Measurements from ENCODE around the gene ITIH5. TPM values are rescaled to one million over a fixed set of nuclear protein-coding genes. Genes with fewer than 3 reads are reported as not detected.

ITIH5 gene
- total and polyA plus RNA-seq, 2 of the 8 experiments (the other 6 are each of a cell fraction or from before 2014, with no cell fraction given): 5.8 to 7.6 TPM

DNA sequence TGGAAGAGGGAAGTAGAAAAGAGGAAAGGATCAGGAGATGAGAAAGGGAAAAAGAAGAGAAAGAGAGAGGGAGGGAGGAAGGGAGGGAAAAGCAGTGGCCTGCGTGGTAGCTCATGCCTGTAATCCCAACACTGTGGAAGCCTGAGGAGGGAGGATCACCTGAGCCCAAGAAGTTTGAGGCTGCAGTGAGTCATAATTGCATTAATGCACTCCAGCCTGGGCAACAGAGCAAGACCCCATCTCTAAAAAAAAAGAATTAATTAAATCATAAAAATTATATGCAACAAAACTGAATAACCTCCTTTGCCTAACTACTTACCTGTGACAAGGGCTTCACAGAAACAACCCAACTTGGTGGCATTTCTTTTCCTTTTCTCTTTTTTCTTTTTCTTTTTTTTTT lies 148.1 kb downstream of the ITIH5 start:
- Histone ChIP-seq H3K4ac (replicated peaks; ENCODE audit: insufficient read length, low read depth, low read length) (no peak overlapping the region), H3K9ac (replicated peaks in 1 of 4; ENCODE audit: extremely low read depth in 1 of 4, low read depth in 3 of 4, low read length in 3 of 4) (no peak overlapping the region), H3K18ac (ENCODE audit: extremely low read depth, low read length) (no peak overlapping the region), H3K23ac (ENCODE audit: insufficient read length) (no peak overlapping the region), H3K27ac (ENCODE audit: low read depth, low read length) (no peak overlapping the region), H3K9me3 (ENCODE audit: insufficient read depth in 2 of 2, low read depth in 1 of 2, low read length in 1 of 2) (no peaks in the 10 kb centered on the region), H2BK5ac (ENCODE audit: low read depth, low read length) (no peak overlapping the region), H4K91ac (replicated peaks; ENCODE audit: insufficient read length, low read length) (peak overlapping the region; percentile 73), H3K36me3 (ENCODE audit: control insufficient read depth in 2 of 4, insufficient read depth in 4 of 4, low read length in 3 of 4) (no peaks in the 10 kb centered on the region), H3K27me3 (replicated peaks in 1 of 4; ENCODE audit: control insufficient read depth in 3 of 4, extremely low read depth in 1 of 4, insufficient read depth in 3 of 4, low read length in 3 of 4) (no peaks in the 10 kb centered on the region), H2BK20ac (ENCODE audit: low read length) (no peak overlapping the region), H4K20me1 (replicated peaks in 1 of 2; ENCODE audit: control insufficient read depth in 1 of 2, insufficient read depth in 2 of 2, low read length in 2 of 2) (no peaks in the 10 kb centered on the region), H2AFZ (ENCODE audit: low read length) (no peak overlapping the region), H2BK15ac (ENCODE audit: low read length) (no peak overlapping the region), H3K4me3 (ENCODE audit: extremely low read depth in 1 of 4, insufficient read depth in 2 of 4, low read depth in 3 of 4, low read length in 4 of 4) (no peak overlapping the region), H2AK5ac (ENCODE audit: low read depth, low read length) (no peak overlapping the region), H3K79me2 (ENCODE audit: control insufficient read depth in 1 of 2, insufficient read depth in 2 of 2, low read length in 2 of 2) (no peaks in the 10 kb centered on the region), H3K4me2 (ENCODE audit: insufficient read depth in 1 of 2, low read depth in 2 of 2, low read length in 2 of 2) (no peak overlapping the region), H2BK120ac (replicated peaks; ENCODE audit: low read depth, low read length) (no peak overlapping the region), H3K56ac (replicated peaks; ENCODE audit: insufficient read length, low read depth, low read length) (no peak overlapping the region), H2BK12ac (ENCODE audit: low read depth, low read length) (no peak overlapping the region), H3K79me1 (ENCODE audit: low read depth, low read length) (no peaks in the 10 kb centered on the region), H4K8ac (ENCODE audit: extremely low read depth, insufficient read depth, low read length) (no peak overlapping the region), H3K4me1 (replicated peaks in 1 of 4; ENCODE audit: control insufficient read depth in 3 of 4, insufficient read depth in 4 of 4, low read length in 3 of 4) (no peaks in the 10 kb centered on the region), H3K23me2 (ENCODE audit: low read depth, low read length) (no peaks in the 10 kb centered on the region; the same call in 1 of the 2 replicates), H3K14ac (ENCODE audit: insufficient read length) (no peak overlapping the region), H4K5ac (ENCODE audit: insufficient read length, low read depth, low read length) (no peak overlapping the region)
- DNase-seq (ENCODE audit: low read depth in 1 of 2, low spot score in 2 of 2): no peak
- CTCF ChIA-PET (ENCODE audit: partially characterized antibody): interaction anchor here (1.3 kb wide), 1 partner anchor 17 kb away, joined by 5 read pairs; no protein-coding TSS in a partner anchor
- 83% methylated on average over 1 of the region's 1 CpG; no CpG with 5 or more reads in 1 of the 2 experiments for WGBS, 2 experiments (ENCODE audit: extremely low coverage in 1 of 2, insufficient coverage in 1 of 2, insufficient read length in 1 of 2, insufficient replicate concordance in 2 of 2, low coverage in 1 of 2, low lambda C conversion rate in 2 of 2, missing lambda C conversion rate in 1 of 2)
- no peak for FAIRE-seq
- POLR2A ChIA-PET (ENCODE audit: partially characterized antibody): no interaction called here
- TF ChIP-seq TAF7 (optimal IDR thresholded peaks at IDR 0.05; ENCODE audit: borderline replicate concordance, low read depth, low read length) (no peak), JUN (IDR thresholded peaks at IDR 0.05; ENCODE audit: low read depth, low read length) (no peak), HDAC6 (IDR thresholded peaks at IDR 0.05; ENCODE audit: low read depth, low read length) (no peak), CEBPB (IDR thresholded peaks at IDR 0.05; ENCODE audit: low read depth, low read length) (no peak), SRF (IDR thresholded peaks at IDR 0.05; ENCODE audit: low read depth, low read length) (no peak), RNF2 (IDR thresholded peaks at IDR 0.05; ENCODE audit: borderline replicate concordance, low read depth, low read length, missing control alignments, poor library complexity, severe bottlenecking) (no peak), NANOG (IDR thresholded peaks at IDR 0.05; ENCODE audit: insufficient read depth, low read depth, low read length, poor library complexity, severe bottlenecking) (no peak), MAFK (IDR thresholded peaks at IDR 0.05; ENCODE audit: low read depth, low read length) (no peak), EP300 (IDR thresholded peaks at IDR 0.05; ENCODE audit: borderline replicate concordance in 1 of 2, low read depth in 2 of 2, low read length in 2 of 2) (no peak), RFX5 (IDR thresholded peaks at IDR 0.05; ENCODE audit: borderline replicate concordance, low read depth, low read length) (no peak), TEAD4 (IDR thresholded peaks at IDR 0.05; ENCODE audit: low read depth, low read length) (no peak)
- TF ChIP-seq, protein P1, sequence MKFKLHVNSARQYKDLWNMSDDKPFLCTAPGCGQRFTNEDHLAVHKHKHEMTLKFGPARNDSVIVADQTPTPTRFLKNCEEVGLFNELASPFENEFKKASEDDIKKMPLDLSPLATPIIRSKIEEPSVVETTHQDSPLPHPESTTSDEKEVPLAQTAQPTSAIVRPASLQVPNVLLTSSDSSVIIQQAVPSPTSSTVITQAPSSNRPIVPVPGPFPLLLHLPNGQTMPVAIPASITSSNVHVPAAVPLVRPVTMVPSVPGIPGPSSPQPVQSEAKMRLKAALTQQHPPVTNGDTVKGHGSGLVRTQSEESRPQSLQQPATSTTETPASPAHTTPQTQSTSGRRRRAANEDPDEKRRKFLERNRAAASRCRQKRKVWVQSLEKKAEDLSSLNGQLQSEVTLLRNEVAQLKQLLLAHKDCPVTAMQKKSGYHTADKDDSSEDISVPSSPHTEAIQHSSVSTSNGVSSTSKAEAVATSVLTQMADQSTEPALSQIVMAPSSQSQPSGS (IDR thresholded peaks at IDR 0.05; ENCODE audit: low read length): no peak

Data from H1 (cell line).